H1 (cell line): ENCODE measurements around the gene AKT1. TPM values are rescaled to one million over a fixed set of nuclear protein-coding genes. Genes with fewer than 3 reads are reported as not detected.
A peak's percentile ranks its signal among the peaks of the same experiment; 100 is the strongest.

Experiments
- CTCF ChIA-PET: fragments of 300-600 bp; sonication (Branson Sonifier 250); formaldehyde crosslinking; loops from one replicate; lab custom pipeline; 2021; ENCODE audit not compliant: partially characterized antibody; lab: Charles Lee
- POLR2A ChIA-PET: fragments of 300-600 bp; sonication (Branson Sonifier 250); formaldehyde crosslinking; loops from one replicate; lab custom pipeline; 2021; ENCODE audit warnings: inconsistent platforms; ENCODE audit not compliant: partially characterized antibody; lab: Charles Lee
- DNase-seq, 2 experiments: peaks; one replicate each; pipeline versions ENCODE4 v3.0.0 to v3.0.0-alpha.2; 2010 to 2022; ENCODE audit warnings: low spot score in 2 of 2, low read depth in 1 of 2, mixed read lengths in 1 of 2
- FAIRE-seq: peaks from 2 replicates; lab custom pipeline; 2011; peaks lifted over from hg19 to GRCh38; lab: Jason Lieb, UNC
- H2AFZ ChIP-seq: 2 replicates; pipeline ENCODE4 v1.8.1; 2012; ENCODE audit warnings: low read length, inconsistent platforms
- H2AK5ac ChIP-seq: 2 replicates; pipeline ENCODE4 v1.6.1; 2013; ENCODE audit warnings: low read depth, low read length
- H2BK120ac ChIP-seq: replicated peaks from 2 replicates; pipeline ENCODE3; 2013; ENCODE audit warnings: low read depth, low read length, inconsistent platforms
- H2BK12ac ChIP-seq: 2 replicates; pipeline ENCODE4 v1.6.1; 2013; ENCODE audit warnings: low read depth, low read length
- H2BK15ac ChIP-seq: 2 replicates; pipeline ENCODE4 v1.6.1; 2013; ENCODE audit warnings: low read length
- H2BK20ac ChIP-seq: 2 replicates; pipeline ENCODE4 v1.6.1; 2013; ENCODE audit warnings: low read length
- H2BK5ac ChIP-seq: 2 replicates; pipeline ENCODE4 v1.6.1; 2013; ENCODE audit warnings: low read depth, low read length
- H3K14ac ChIP-seq: 2 replicates; pipeline ENCODE4 v1.6.1; 2013; ENCODE audit warnings: inconsistent platforms; ENCODE audit not compliant: insufficient read length
- H3K18ac ChIP-seq: 2 replicates; pipeline ENCODE4 v1.6.1; 2013; ENCODE audit warnings: low read length; ENCODE audit errors: extremely low read depth
- H3K23ac ChIP-seq: 2 replicates; pipeline ENCODE4 v1.6.1; 2013; ENCODE audit warnings: inconsistent platforms; ENCODE audit not compliant: insufficient read length
- H3K23me2 ChIP-seq: 2 replicates; pipeline ENCODE4 v1.6.1; 2013; ENCODE audit warnings: low read depth, low read length
- H3K27ac ChIP-seq: 2 replicates; pipeline ENCODE4 v1.6.1; 2011; ENCODE audit warnings: low read depth, low read length, inconsistent platforms
- H3K27me3 ChIP-seq, 4 experiments: replicated peaks in 1 of 4; 1 replicate in 1 of 4; 2 replicates in 3 of 4; pipeline versions ENCODE4 v1.6.1 to v1.8.1; 2011 to 2013; ENCODE audit warnings: low read length in 3 of 4, mild to moderate bottlenecking in 3 of 4, inconsistent platforms in 2 of 4, mixed read lengths in 2 of 4, moderate library complexity in 1 of 4; ENCODE audit not compliant: control insufficient read depth in 3 of 4, insufficient read depth in 3 of 4; ENCODE audit errors: extremely low read depth in 1 of 4
- H3K36me3 ChIP-seq, 4 experiments: 2 replicates each; pipeline versions ENCODE4 v1.6.1 to v1.8.1; 2011 to 2013; ENCODE audit warnings: mild to moderate bottlenecking in 4 of 4, low read length in 3 of 4, moderate library complexity in 2 of 4, control low read depth in 1 of 4, inconsistent platforms in 1 of 4; ENCODE audit not compliant: insufficient read depth in 4 of 4, control insufficient read depth in 2 of 4
- H3K4ac ChIP-seq: replicated peaks from 2 replicates; pipeline ENCODE3; 2013; ENCODE audit warnings: low read length, low read depth, mixed read lengths, inconsistent platforms; ENCODE audit not compliant: insufficient read length
- H3K4me1 ChIP-seq, 4 experiments: replicated peaks in 1 of 4; 1 replicate in 1 of 4; 2 replicates in 3 of 4; pipeline versions ENCODE4 v1.6.1 to v1.8.1; 2011 to 2013; ENCODE audit warnings: low read length in 3 of 4, inconsistent platforms in 2 of 4, mixed read lengths in 1 of 4; ENCODE audit not compliant: insufficient read depth in 4 of 4, control insufficient read depth in 3 of 4
- H3K4me2 ChIP-seq, 2 experiments: 2 replicates each; pipeline versions ENCODE4 v1.6.1 to v1.8.1; 2011 to 2013; ENCODE audit warnings: low read depth in 2 of 2, low read length in 2 of 2, control low read depth in 1 of 2, inconsistent platforms in 1 of 2, mild to moderate bottlenecking in 1 of 2; ENCODE audit not compliant: insufficient read depth in 1 of 2
- H3K4me3 ChIP-seq, 4 experiments: fragments of 200-600, 300-600 bp in 1 of 4; sonication (generic), shearing (Covaris generic), sonication (Bioruptor Twin) in 1 of 4; 2 replicates each; pipeline versions ENCODE4 v1.5.1 to v1.8.1; 2011 to 2016; ENCODE audit warnings: low read length in 4 of 4, low read depth in 3 of 4, control low read depth in 2 of 4, inconsistent platforms in 2 of 4, mild to moderate bottlenecking in 2 of 4, mixed read lengths in 1 of 4, moderate library complexity in 1 of 4; ENCODE audit not compliant: insufficient read depth in 2 of 4; ENCODE audit errors: extremely low read depth in 1 of 4
- H3K56ac ChIP-seq: replicated peaks from 2 replicates; pipeline ENCODE3; 2013; ENCODE audit warnings: low read depth, mild to moderate bottlenecking, mixed read lengths, low read length, inconsistent platforms; ENCODE audit not compliant: insufficient read length
- H3K79me1 ChIP-seq: 2 replicates; pipeline ENCODE4 v1.6.1; 2013; ENCODE audit warnings: low read depth, low read length, control low read depth
- H3K79me2 ChIP-seq, 2 experiments: 2 replicates each; pipeline versions ENCODE4 v1.6.1 to v1.8.1; 2012 to 2013; ENCODE audit warnings: low read length in 2 of 2, mild to moderate bottlenecking in 2 of 2, inconsistent platforms in 1 of 2; ENCODE audit not compliant: insufficient read depth in 2 of 2, control insufficient read depth in 1 of 2
- H3K9ac ChIP-seq, 4 experiments: replicated peaks in 1 of 4; 1 replicate in 1 of 4; 2 replicates in 3 of 4; pipeline versions ENCODE4 v1.6.1 to v1.8.1; 2011 to 2013; ENCODE audit warnings: low read depth in 3 of 4, low read length in 3 of 4, control low read depth in 2 of 4, mild to moderate bottlenecking in 2 of 4, moderate library complexity in 2 of 4, inconsistent platforms in 1 of 4; ENCODE audit errors: extremely low read depth in 1 of 4
- H3K9me3 ChIP-seq, 2 experiments: 2 replicates each; pipeline versions ENCODE4 v1.6.1 to v1.8.1; 2012 to 2013; ENCODE audit warnings: mild to moderate bottlenecking in 2 of 2, moderate library complexity in 2 of 2, control low read depth in 1 of 2, inconsistent platforms in 1 of 2, low read depth in 1 of 2, low read length in 1 of 2, mixed read lengths in 1 of 2; ENCODE audit not compliant: insufficient read depth in 2 of 2
- H4K20me1 ChIP-seq, 2 experiments: replicated peaks in 1 of 2; 2 replicates each; pipeline versions ENCODE3 to v1.8.1; 2011 to 2013; ENCODE audit warnings: inconsistent platforms in 2 of 2, low read length in 2 of 2, mild to moderate bottlenecking in 1 of 2; ENCODE audit not compliant: insufficient read depth in 2 of 2, control insufficient read depth in 1 of 2
- H4K5ac ChIP-seq: 2 replicates; pipeline ENCODE4 v1.6.1; 2013; ENCODE audit warnings: low read length, low read depth, mixed read lengths, inconsistent platforms; ENCODE audit not compliant: insufficient read length
- H4K8ac ChIP-seq: 2 replicates; pipeline ENCODE4 v1.8.0; 2013; ENCODE audit warnings: mild to moderate bottlenecking, moderate library complexity, low read length, inconsistent platforms; ENCODE audit not compliant: insufficient read depth; ENCODE audit errors: extremely low read depth
- H4K91ac ChIP-seq: replicated peaks from 2 replicates; pipeline ENCODE3; 2013; ENCODE audit warnings: low read length, mixed read lengths, inconsistent platforms; ENCODE audit not compliant: insufficient read length
- ASH2L ChIP-seq: fragments of 200-600, 300-600 bp; sonication (generic); IDR thresholded peaks from one replicate; pipeline ENCODE4 v1.7.1; 2017; ENCODE audit warnings: low read length
- CHD2 ChIP-seq: IDR thresholded peaks from 2 replicates; pipeline ENCODE4 v1.6.1; 2012; ENCODE audit warnings: low read length, improper control_type of control experiment
- CTBP2 ChIP-seq: IDR thresholded peaks from 2 replicates; pipeline ENCODE4 v1.7.0; 2011; ENCODE audit warnings: borderline replicate concordance, mild to moderate bottlenecking, moderate library complexity, mixed read lengths, low read length; ENCODE audit not compliant: insufficient read depth, insufficient read length
- EGR1 ChIP-seq: IDR thresholded peaks from 2 replicates; pipeline ENCODE4 v1.6.1; 2011; ENCODE audit warnings: low read depth, low read length, borderline replicate concordance
- HDAC2 ChIP-seq, 2 experiments: fragments of 300-600 bp in 1 of 2; sonication (generic) in 1 of 2; IDR thresholded peaks; 2 replicates each; pipeline ENCODE4 v1.6.1; 2011 to 2012; ENCODE audit warnings: low read depth in 2 of 2, low read length in 2 of 2, mild to moderate bottlenecking in 2 of 2, moderate library complexity in 2 of 2, borderline replicate concordance in 1 of 2, inconsistent platforms in 1 of 2
- HDAC6 ChIP-seq: IDR thresholded peaks from one replicate; pipeline ENCODE4 v1.7.1; 2012; ENCODE audit warnings: low read depth, mild to moderate bottlenecking, inconsistent platforms, low read length, moderate library complexity
- KDM5A ChIP-seq: fragments of 200-600 bp; IDR thresholded peaks from 2 replicates; pipeline ENCODE4 v1.7.1; 2012; ENCODE audit warnings: mild to moderate bottlenecking, low read length, inconsistent platforms, mixed read lengths
- POLR2AphosphoS5 ChIP-seq: IDR thresholded peaks from 2 replicates; pipeline ENCODE4 v1.6.1; 2011; ENCODE audit warnings: low read depth, low read length
- SAP30 ChIP-seq: fragments of 300-600 bp; sonication (generic); IDR thresholded peaks from 2 replicates; pipeline ENCODE4 v1.7.1; 2012; ENCODE audit warnings: low read length, moderate library complexity, mild to moderate bottlenecking, inconsistent platforms; ENCODE audit not compliant: insufficient read depth, insufficient replicate concordance
- SIX5 ChIP-seq: IDR thresholded peaks from 2 replicates; pipeline ENCODE4 v1.6.1; 2011; ENCODE audit warnings: mild to moderate bottlenecking, low read depth, low read length
- ZNF274 ChIP-seq: IDR thresholded peaks from 2 replicates; pipeline ENCODE4 v1.7.0; 2012; ENCODE audit warnings: low read length, borderline replicate concordance; ENCODE audit errors: extremely low read depth
- WGBS, 2 experiments: shearing (Covaris generic) in 1 of 2; methylation state at CpG; one replicate each; pipeline versions ENCODE4 v1.1.6 to v1.1.7; 2013 to 2015; ENCODE audit warnings: low lambda C conversion rate in 2 of 2, mixed read lengths in 2 of 2, inconsistent platforms in 1 of 2, low coverage in 1 of 2, missing lambda C conversion rate in 1 of 2; ENCODE audit not compliant: insufficient replicate concordance in 2 of 2, insufficient coverage in 1 of 2, insufficient read length in 1 of 2; ENCODE audit errors: extremely low coverage in 1 of 2, missing lambda C conversion rate in 1 of 2; 5-methylcytosine and 5-hydroxymethylcytosine counted together
- polyA plus RNA-seq, 7 experiments: library from polyadenylated mRNA; depleted of rRNA in 3 of 7; stranded (reverse) in 5 of 7; unstranded in 2 of 7; fragments of >200 nt in 5 of 7; fragments of 200-250 nt in 2 of 7; gene quantifications; 1 replicate in 5 of 7; 2 replicates in 1 of 7; 4 replicates in 1 of 7; pipeline versions ENCODE4 v1.2.1 to v1.2.3, GENCODE V29; 2011 to 2013; ENCODE audit warnings: missing spikeins in 2 of 7, mixed read lengths in 2 of 7
- total RNA-seq: library from RNA; stranded (reverse); fragmentation: NEBNext Ultra II Directional; extraction: Animal tissue kit (Norgen Biotek cat#: 25700); gene quantifications from 2 replicates; pipeline ENCODE4 v1.2.1, GENCODE V29; 2021

Gene AKT1
- total and polyA plus RNA-seq, 2 of the 8 experiments (the other 6 are each of a cell fraction or from before 2014, with no cell fraction given): 68.1 to 71.5 TPM

DNA sequence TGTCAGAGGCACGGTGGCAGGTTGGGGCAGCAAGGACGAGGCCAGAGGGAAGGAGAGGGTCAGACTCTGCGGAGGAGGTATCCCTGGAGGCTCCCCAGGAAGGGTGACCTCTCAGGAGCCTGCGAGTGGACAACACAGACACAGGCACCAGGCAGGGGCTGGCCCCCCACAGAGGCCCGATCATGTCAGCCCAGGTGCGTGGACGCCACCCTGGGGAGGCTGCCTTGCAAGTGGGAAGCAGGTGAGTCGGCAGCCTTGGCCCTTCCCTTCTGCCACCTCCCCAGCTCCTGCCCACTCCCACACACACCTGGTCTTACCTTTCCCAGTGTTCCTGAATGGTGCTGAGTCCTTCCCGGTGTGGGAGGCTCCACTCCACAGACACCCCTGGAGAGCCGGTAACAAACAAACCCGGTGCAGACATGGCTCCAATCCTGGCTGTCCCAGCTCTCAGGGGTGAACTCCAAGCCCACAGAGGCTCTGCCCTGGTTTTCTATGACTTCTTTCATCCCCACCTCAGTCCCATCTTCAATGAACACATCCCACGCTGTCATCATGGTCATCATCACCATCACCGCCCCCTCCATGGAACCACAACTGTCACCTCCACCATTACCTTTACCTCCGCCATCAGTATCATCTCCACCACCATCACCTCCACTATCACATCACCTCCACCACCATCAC is 10.5 kb upstream of the AKT1 start:
- H3K56ac ChIP-seq: peak overlapping the region; percentile 10
- no peak overlapping the region for H4K5ac ChIP-seq
- ChIA-PET CTCF (interaction anchor here (1.0 to 3.0 kb wide), 3 partner anchors 20 to 36 kb away, joined by 4 to 17 read pairs (median 12); no protein-coding TSS in a partner anchor), POLR2A (interaction anchor here (1.2 kb wide), 1 partner anchor 11 kb away, joined by 4 read pairs; no protein-coding TSS in a partner anchor)
- WGBS, 2 experiments: 88% methylated on average over 14 of the region's 14 CpGs; no CpG with 5 or more reads in 1 of the 2 experiments
- no peak overlapping the region for H3K9ac ChIP-seq
- no peaks in the 10 kb centered on the region for H3K9me3 ChIP-seq
- no peak overlapping the region for H2BK15ac ChIP-seq
- no peaks in the 10 kb centered on the region for H3K79me2 ChIP-seq
- no peak overlapping the region for H3K4me2 ChIP-seq
- no peak overlapping the region for H3K14ac ChIP-seq
- H3K4me1 ChIP-seq: peaks cover 0 to 4% (median 2%) of the 10 kb centered on the region in 4 experiments; a peak in 3 of 7 replicates
- FAIRE-seq (no peak), DNase-seq (no peak)
- H2BK20ac ChIP-seq: no peak overlapping the region
- H3K27me3 ChIP-seq: peaks cover 14 to 24% (median 18%) of the 10 kb centered on the region in 4 experiments
- H2AFZ ChIP-seq: no peak overlapping the region
- no peak overlapping the region for H4K8ac ChIP-seq
- peaks cover 3 to 13% of the 10 kb centered on the region in 2 experiments for H4K20me1 ChIP-seq
- H2BK120ac ChIP-seq: no peak overlapping the region
- H3K36me3 ChIP-seq: no peaks in the 10 kb centered on the region
- H3K4me3 ChIP-seq: no peak overlapping the region
- no peak overlapping the region for H2BK5ac ChIP-seq
- H3K23ac ChIP-seq: no peak overlapping the region
- peaks cover 7% of the 10 kb centered on the region; the same call in 1 of the 2 replicates for H3K23me2 ChIP-seq
- no peak overlapping the region for H2BK12ac ChIP-seq
- no peak overlapping the region for H4K91ac ChIP-seq
- no peak overlapping the region for H3K18ac ChIP-seq
- no peak overlapping the region for H2AK5ac ChIP-seq
- H3K27ac ChIP-seq: no peak overlapping the region
- H3K4ac ChIP-seq: no peak overlapping the region
- H3K79me1 ChIP-seq: no peaks in the 10 kb centered on the region
- no peak for TF ChIP-seq HDAC6
- no peak for TF ChIP-seq EGR1
- TF ChIP-seq SAP30: no peak
- TF ChIP-seq KDM5A: no peak
- no peak for TF ChIP-seq ASH2L
- no peak for TF ChIP-seq CTBP2
- TF ChIP-seq SIX5: no peak
- no peak for TF ChIP-seq CHD2
- no peak for TF ChIP-seq POLR2AphosphoS5
- no peak for TF ChIP-seq HDAC2 (IDR thresholded peaks at IDR 0.05; ENCODE audit: borderline replicate concordance in 1 of 2, low read depth in 2 of 2, low read length in 2 of 2)
- no peak for TF ChIP-seq ZNF274
